Measurements from ENCODE around the gene KCNC3. TPM values are rescaled to one million over a fixed set of nuclear protein-coding genes. Genes with fewer than 3 reads are reported as not detected.

KCNC3 gene
- total and polyA plus RNA-seq, 2 donors (not counting 3 experiments of a cell fraction or from before 2014, with no cell fraction given), result 0.22 to 0.91 TPM

DNA sequence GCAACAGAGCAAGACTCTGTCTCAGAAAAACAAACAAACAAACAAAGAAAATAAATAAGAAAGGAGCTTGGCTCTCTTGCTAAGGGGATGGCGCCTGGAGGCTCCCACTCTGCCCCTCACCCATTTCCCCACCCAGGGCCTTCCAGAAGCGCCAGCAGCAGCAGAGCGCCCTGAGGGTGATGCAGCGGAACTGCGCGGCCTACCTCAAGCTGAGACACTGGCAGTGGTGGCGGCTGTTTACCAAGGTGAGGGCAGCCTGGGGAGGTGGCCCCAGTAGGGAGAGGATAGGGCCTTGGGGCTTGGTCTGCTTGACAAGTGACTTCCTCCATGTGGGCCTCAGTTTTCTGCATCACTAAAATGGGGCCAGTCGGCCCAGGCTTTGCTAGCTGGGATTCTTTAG is 66.0 kb downstream of the KCNC3 start:
- H3K9ac ChIP-seq (replicated peaks; ENCODE audit: extremely low read depth, insufficient read depth, low read length), result no peak overlapping the region
- no TSS peak for BruUV-seq (replicated peaks)
- H3K36me3 ChIP-seq (ENCODE audit: control insufficient read depth in 2 of 2, extremely low read depth in 1 of 2, insufficient read depth in 2 of 2, low read length in 2 of 2), result no peaks in the 10 kb centered on the region
- H3K4me2 ChIP-seq (ENCODE audit: insufficient read depth, low read length), result no peak overlapping the region
- no peak overlapping the region for H3K27ac ChIP-seq (ENCODE audit: insufficient read depth, low read depth, low read length)
- no peaks in the 10 kb centered on the region for H3K4me1 ChIP-seq (ENCODE audit: control insufficient read depth, extremely low read depth, insufficient read depth, low read length)
- no peaks in the 10 kb centered on the region for H4K20me1 ChIP-seq (replicated peaks; ENCODE audit: control insufficient read depth, extremely low read depth, insufficient read depth, low read length)
- intact Hi-C loops (cut with micrococcal nuclease) (no loop called here), dilution Hi-C loops (cut with MboI; ENCODE audit: extremely low pct_ligation_motif_present, low sequenced_read_pairs) (no loop called here)
- DNase-seq (ENCODE audit: low read depth, low spot score) (no peak), FAIRE-seq (no peak)
- H3K27me3 ChIP-seq (ENCODE audit: control insufficient read depth in 2 of 2, insufficient read depth in 2 of 2, low read length in 2 of 2), result no peaks in the 10 kb centered on the region
- H3K9me1 ChIP-seq (replicated peaks; ENCODE audit: control insufficient read depth, extremely low read depth, insufficient read depth, low read length), result no peaks in the 10 kb centered on the region
- POLR2A ChIA-PET, result no interaction called here
- no peaks in the 10 kb centered on the region for H3K79me2 ChIP-seq (ENCODE audit: control insufficient read depth, insufficient read depth, low read length)
- no peaks in the 10 kb centered on the region for H3K9me3 ChIP-seq (replicated peaks; ENCODE audit: control insufficient read depth, insufficient read depth, low read length)
- no peak overlapping the region for H2AFZ ChIP-seq (ENCODE audit: low read depth, low read length)
- TF ChIP-seq FOS (IDR thresholded peaks at IDR 0.05; ENCODE audit: borderline replicate concordance, insufficient read depth, low read length) (no peak), MYC (IDR thresholded peaks at IDR 0.05; ENCODE audit: low read depth, low read length) (no peak), POLR2A (IDR thresholded peaks at IDR 0.05; ENCODE audit: low read depth, low read length) (no peak), POLR2AphosphoS5 (IDR thresholded peaks at IDR 0.05; ENCODE audit: insufficient read depth, low read depth, low read length) (no peak), GATA2 (IDR thresholded peaks at IDR 0.05; ENCODE audit: insufficient read depth, insufficient read length, low read depth, low read length) (no peak), CTCF (IDR thresholded peaks at IDR 0.05; ENCODE audit: extremely low read depth in 1 of 2, insufficient read depth in 1 of 2, low read depth in 1 of 2, low read length in 2 of 2) (no peak), MAX (IDR thresholded peaks at IDR 0.05; ENCODE audit: insufficient read depth, insufficient read length) (no peak), JUN (IDR thresholded peaks at IDR 0.05; ENCODE audit: borderline replicate concordance, insufficient read depth, insufficient read length, low read depth) (no peak), EZH2 (IDR thresholded peaks at IDR 0.05; ENCODE audit: borderline replicate concordance, low read depth, low read length, severe bottlenecking) (no peak)
- CTCF ChIA-PET, result interaction anchor here (0.6 to 4.6 kb wide), 3 partner anchors 11 to 65 kb away, joined by 3 to 39 read pairs (median 19); partner anchors contain the start of gene KCNC3
- H3K4me3 ChIP-seq (replicated peaks in 1 of 3; ENCODE audit: insufficient read depth in 1 of 3, low read depth in 1 of 3, low read length in 3 of 3), result no peak overlapping the region

Other genes with a start within 250 kb of the KCNC3 start
- not detected in 2 replicates for gene IZUMO2, start 166.1 kb downstream of the KCNC3 start, total RNA-seq
- not detected in 2 replicates for gene IZUMO2, start 166.1 kb downstream of the KCNC3 start, polyA plus RNA-seq
- 0.13 TPM in 1 of 2 replicates, not detected in the other for gene MYH14, start 125.8 kb downstream of the KCNC3 start, total RNA-seq
- 0.05 TPM in 1 of 2 replicates, not detected in the other for gene MYH14, start 125.8 kb downstream of the KCNC3 start, polyA plus RNA-seq
- 0.48 TPM in 1 of 2 replicates, not detected in the other for gene NAPSA, start 36.3 kb upstream of the KCNC3 start, total RNA-seq
- gene NAPSA, start 36.3 kb upstream of the KCNC3 start, polyA plus RNA-seq, result 0.19 and 0.41 TPM in 2 replicates
- gene NR1H2, start 47.1 kb upstream of the KCNC3 start, total RNA-seq, result 46.7 and 50.6 TPM in 2 replicates
- 48.4 and 67.3 TPM in 2 replicates for gene NR1H2, start 47.1 kb upstream of the KCNC3 start, polyA plus RNA-seq
- 63.9 and 73.8 TPM in 2 replicates for gene POLD1, start 55.0 kb upstream of the KCNC3 start, total RNA-seq
- gene POLD1, start 55.0 kb upstream of the KCNC3 start, polyA plus RNA-seq, result 40.9 and 56.7 TPM in 2 replicates
- gene SPIB, start 89.6 kb upstream of the KCNC3 start, total RNA-seq, result not detected in 2 replicates
- not detected in 2 replicates for gene SPIB, start 89.6 kb upstream of the KCNC3 start, polyA plus RNA-seq
- not detected in 2 replicates for gene MYBPC2, start 103.5 kb upstream of the KCNC3 start, total RNA-seq
- gene MYBPC2, start 103.5 kb upstream of the KCNC3 start, polyA plus RNA-seq, result 0.03 TPM in 1 of 2 replicates, not detected in the other
- 101 and 106 TPM in 2 replicates for gene EMC10, start 147.1 kb upstream of the KCNC3 start, total RNA-seq
- gene EMC10, start 147.1 kb upstream of the KCNC3 start, polyA plus RNA-seq, result 111 and 141 TPM in 2 replicates
- 0.44 and 0.62 TPM in 2 replicates for gene GARIN5A, start 147.5 kb upstream of the KCNC3 start, total RNA-seq
- gene GARIN5A, start 147.5 kb upstream of the KCNC3 start, polyA plus RNA-seq, result 0.65 and 0.76 TPM in 2 replicates
- gene JOSD2, start 181.8 kb upstream of the KCNC3 start, total RNA-seq, result 33.8 and 37.4 TPM in 2 replicates
- 62.8 and 103 TPM in 2 replicates for gene JOSD2, start 181.8 kb upstream of the KCNC3 start, polyA plus RNA-seq
- gene ASPDH, start 184.5 kb upstream of the KCNC3 start, total RNA-seq, result not detected in 2 replicates
- gene ASPDH, start 184.5 kb upstream of the KCNC3 start, polyA plus RNA-seq, result not detected in 2 replicates
- not detected in 2 replicates for gene LRRC4B, start 239.1 kb upstream of the KCNC3 start, total RNA-seq
- gene LRRC4B, start 239.1 kb upstream of the KCNC3 start, polyA plus RNA-seq, result 0.08 and 0.10 TPM in 2 replicates

Data from endothelial cell of umbilical vein (primary cell).